Measurements from ENCODE around the gene FBF1. TPM values are rescaled to one million over a fixed set of nuclear protein-coding genes. Genes with fewer than 3 reads are reported as not detected.
A peak's percentile ranks its signal among the peaks of the same experiment; 100 is the strongest.

Gene FBF1
- total and polyA plus RNA-seq, 9 of the 15 experiments (the other 6 are each of a cell fraction or from before 2014, with no cell fraction given), result 0.46 to 14.9 (median 7.5) TPM

DNA sequence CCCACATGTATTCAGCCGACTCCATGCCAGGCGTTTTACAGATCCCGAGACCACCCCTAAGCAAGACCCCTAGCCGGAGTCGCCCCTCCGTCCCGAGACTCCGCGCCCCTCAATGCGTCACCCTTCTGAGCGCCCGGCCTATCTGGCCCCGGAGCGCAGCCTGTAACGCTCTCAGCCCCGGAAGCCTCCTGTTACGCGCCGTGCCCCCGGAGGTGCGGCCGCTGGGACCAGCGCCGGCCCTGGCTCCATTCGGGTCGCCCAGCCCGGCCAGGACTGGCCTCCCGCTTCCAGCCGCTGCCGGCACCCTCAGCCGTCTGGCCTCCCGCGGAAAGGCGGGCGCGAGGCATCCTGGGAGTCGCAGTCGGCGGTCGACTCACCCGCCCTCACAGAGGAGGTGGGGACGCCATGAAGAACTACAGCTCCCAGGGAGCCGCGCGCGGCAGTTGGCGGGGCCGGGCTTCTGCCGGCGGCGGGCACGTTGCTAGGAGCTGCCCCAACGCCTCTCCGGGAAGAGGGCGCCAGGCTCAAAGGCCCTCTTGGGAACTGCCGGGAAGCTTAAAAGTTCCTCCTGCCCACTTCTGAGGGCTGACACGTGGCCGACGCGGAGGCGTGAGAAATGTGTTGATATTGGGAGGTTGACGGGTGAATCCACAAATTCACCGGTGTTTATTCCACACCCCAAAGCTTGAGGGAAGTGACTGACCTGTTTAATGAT lies at the start of gene FBF1 (continued):
- TF ChIP-seq, protein P1, sequence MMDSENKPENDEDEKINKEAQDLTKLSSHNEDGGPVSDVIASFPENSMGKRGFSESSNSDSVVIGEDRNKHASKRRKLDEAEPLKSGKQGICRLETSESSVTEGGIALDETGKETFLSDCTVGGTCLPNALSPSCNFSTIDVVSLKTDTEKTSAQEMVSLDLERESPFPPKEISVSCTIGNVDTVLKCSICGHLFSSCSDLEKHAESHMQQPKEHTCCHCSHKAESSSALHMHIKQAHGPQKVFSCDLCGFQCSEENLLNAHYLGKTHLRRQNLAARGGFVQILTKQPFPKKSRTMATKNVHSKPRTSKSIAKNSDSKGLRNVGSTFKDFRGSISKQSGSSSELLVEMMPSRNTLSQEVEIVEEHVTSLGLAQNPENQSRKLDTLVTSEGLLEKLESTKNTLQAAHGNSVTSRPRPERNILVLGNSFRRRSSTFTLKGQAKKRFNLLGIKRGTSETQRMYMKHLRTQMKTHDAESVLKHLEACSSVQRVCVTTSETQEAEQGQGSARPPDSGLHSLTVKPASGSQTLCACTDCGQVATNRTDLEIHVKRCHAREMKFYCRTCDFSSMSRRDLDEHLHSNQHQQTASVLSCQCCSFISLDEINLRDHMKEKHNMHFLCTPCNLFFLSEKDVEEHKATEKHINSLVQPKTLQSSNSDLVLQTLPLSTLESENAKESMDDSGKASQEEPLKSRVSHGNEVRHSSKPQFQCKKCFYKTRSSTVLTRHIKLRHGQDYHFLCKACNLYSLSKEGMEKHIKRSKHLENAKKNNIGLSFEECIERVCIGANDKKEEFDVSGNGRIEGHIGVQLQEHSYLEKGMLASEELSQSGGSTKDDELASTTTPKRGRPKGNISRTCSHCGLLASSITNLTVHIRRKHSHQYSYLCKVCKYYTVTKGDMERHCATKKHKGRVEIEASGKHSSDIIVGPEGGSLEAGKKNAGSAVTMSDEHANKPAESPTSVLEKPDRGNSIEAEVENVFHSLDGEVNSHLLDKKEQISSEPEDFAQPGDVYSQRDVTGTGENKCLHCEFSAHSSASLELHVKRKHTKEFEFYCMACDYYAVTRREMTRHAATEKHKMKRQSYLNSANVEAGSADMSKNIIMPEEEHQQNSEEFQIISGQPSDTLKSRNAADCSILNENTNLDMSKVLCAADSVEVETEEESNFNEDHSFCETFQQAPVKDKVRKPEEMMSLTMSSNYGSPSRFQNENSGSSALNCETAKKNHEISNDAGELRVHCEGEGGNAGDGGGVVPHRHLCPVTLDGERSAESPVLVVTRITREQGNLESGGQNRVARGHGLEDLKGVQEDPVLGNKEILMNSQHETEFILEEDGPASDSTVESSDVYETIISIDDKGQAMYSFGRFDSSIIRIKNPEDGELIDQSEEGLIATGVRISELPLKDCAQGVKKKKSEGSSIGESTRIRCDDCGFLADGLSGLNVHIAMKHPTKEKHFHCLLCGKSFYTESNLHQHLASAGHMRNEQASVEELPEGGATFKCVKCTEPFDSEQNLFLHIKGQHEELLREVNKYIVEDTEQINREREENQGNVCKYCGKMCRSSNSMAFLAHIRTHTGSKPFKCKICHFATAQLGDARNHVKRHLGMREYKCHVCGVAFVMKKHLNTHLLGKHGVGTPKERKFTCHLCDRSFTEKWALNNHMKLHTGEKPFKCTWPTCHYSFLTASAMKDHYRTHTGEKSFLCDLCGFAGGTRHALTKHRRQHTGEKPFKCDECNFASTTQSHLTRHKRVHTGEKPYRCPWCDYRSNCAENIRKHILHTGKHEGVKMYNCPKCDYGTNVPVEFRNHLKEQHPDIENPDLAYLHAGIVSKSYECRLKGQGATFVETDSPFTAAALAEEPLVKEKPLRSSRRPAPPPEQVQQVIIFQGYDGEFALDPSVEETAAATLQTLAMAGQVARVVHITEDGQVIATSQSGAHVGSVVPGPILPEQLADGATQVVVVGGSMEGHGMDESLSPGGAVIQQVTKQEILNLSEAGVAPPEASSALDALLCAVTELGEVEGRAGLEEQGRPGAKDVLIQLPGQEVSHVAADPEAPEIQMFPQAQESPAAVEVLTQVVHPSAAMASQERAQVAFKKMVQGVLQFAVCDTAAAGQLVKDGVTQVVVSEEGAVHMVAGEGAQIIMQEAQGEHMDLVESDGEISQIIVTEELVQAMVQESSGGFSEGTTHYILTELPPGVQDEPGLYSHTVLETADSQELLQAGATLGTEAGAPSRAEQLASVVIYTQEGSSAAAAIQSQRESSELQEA (IDR thresholded peaks at IDR 0.05; ENCODE audit: low read depth), result no peak
- TF ChIP-seq ZNF232 (CRISPR knock-in tag; IDR thresholded peaks at IDR 0.05) (no peak), PCBP1 (IDR thresholded peaks at IDR 0.05; ENCODE audit: low read depth, low read length, poor library complexity, severe bottlenecking) (no peak), ZNF668 (CRISPR knock-in tag; IDR thresholded peaks at IDR 0.05) (no peak), MCM5 (IDR thresholded peaks at IDR 0.05; ENCODE audit: low read depth) (no peak), ZNF197 (CRISPR knock-in tag; IDR thresholded peaks at IDR 0.05; ENCODE audit: low read depth) (0 out of 2 replicates have a peak, but pooled peaks have one; percentile 59)
- TF ChIP-seq, protein P2, sequence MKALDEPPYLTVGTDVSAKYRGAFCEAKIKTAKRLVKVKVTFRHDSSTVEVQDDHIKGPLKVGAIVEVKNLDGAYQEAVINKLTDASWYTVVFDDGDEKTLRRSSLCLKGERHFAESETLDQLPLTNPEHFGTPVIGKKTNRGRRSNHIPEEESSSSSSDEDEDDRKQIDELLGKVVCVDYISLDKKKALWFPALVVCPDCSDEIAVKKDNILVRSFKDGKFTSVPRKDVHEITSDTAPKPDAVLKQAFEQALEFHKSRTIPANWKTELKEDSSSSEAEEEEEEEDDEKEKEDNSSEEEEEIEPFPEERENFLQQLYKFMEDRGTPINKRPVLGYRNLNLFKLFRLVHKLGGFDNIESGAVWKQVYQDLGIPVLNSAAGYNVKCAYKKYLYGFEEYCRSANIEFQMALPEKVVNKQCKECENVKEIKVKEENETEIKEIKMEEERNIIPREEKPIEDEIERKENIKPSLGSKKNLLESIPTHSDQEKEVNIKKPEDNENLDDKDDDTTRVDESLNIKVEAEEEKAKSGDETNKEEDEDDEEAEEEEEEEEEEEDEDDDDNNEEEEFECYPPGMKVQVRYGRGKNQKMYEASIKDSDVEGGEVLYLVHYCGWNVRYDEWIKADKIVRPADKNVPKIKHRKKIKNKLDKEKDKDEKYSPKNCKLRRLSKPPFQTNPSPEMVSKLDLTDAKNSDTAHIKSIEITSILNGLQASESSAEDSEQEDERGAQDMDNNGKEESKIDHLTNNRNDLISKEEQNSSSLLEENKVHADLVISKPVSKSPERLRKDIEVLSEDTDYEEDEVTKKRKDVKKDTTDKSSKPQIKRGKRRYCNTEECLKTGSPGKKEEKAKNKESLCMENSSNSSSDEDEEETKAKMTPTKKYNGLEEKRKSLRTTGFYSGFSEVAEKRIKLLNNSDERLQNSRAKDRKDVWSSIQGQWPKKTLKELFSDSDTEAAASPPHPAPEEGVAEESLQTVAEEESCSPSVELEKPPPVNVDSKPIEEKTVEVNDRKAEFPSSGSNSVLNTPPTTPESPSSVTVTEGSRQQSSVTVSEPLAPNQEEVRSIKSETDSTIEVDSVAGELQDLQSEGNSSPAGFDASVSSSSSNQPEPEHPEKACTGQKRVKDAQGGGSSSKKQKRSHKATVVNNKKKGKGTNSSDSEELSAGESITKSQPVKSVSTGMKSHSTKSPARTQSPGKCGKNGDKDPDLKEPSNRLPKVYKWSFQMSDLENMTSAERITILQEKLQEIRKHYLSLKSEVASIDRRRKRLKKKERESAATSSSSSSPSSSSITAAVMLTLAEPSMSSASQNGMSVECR (CRISPR knock-in tag; IDR thresholded peaks at IDR 0.05), result peak; percentile 93
- TF ChIP-seq, protein P3, sequence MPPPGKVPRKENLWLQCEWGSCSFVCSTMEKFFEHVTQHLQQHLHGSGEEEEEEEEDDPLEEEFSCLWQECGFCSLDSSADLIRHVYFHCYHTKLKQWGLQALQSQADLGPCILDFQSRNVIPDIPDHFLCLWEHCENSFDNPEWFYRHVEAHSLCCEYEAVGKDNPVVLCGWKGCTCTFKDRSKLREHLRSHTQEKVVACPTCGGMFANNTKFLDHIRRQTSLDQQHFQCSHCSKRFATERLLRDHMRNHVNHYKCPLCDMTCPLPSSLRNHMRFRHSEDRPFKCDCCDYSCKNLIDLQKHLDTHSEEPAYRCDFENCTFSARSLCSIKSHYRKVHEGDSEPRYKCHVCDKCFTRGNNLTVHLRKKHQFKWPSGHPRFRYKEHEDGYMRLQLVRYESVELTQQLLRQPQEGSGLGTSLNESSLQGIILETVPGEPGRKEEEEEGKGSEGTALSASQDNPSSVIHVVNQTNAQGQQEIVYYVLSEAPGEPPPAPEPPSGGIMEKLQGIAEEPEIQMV (tag; conservative IDR thresholded peaks at IDR 0.05; ENCODE audit: low read depth), result no peak
- TF ChIP-seq, protein P4, sequence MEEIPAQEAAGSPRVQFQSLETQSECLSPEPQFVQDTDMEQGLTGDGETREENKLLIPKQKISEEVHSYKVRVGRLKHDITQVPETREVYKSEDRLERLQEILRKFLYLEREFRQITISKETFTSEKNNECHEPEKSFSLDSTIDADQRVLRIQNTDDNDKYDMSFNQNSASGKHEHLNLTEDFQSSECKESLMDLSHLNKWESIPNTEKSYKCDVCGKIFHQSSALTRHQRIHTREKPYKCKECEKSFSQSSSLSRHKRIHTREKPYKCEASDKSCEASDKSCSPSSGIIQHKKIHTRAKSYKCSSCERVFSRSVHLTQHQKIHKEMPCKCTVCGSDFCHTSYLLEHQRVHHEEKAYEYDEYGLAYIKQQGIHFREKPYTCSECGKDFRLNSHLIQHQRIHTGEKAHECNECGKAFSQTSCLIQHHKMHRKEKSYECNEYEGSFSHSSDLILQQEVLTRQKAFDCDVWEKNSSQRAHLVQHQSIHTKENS (CRISPR knock-in tag; IDR thresholded peaks at IDR 0.05), result no peak
